SK-N-SH treated with all-trans-retinoic acid at 6 μM for 48 hours (cell line): ENCODE results near the gene LTBP1.

Experiments used
- POU6F1 ChIP-seq: fragments of 250-450 bp; sonication (Bioruptor Pico); IDR thresholded peaks from 2 replicates; pipeline ENCODE4 v1.8.0; 2021; ENCODE audit warnings: low read depth, mild to moderate bottlenecking, moderate library complexity, borderline replicate concordance
- ZFP3 ChIP-seq: fragments of 250-450 bp; sonication (Bioruptor Pico); IDR thresholded peaks from 2 replicates; pipeline ENCODE4 v1.5.0; 2020; ENCODE audit warnings: mild to moderate bottlenecking, moderate library complexity
- ZNF8 ChIP-seq: fragments of 450-650 bp; formaldehyde crosslinking; IDR thresholded peaks from 2 replicates; pipeline ENCODE4 v1.5.0; 2020; ENCODE audit warnings: mild to moderate bottlenecking, moderate library complexity

DNA sequence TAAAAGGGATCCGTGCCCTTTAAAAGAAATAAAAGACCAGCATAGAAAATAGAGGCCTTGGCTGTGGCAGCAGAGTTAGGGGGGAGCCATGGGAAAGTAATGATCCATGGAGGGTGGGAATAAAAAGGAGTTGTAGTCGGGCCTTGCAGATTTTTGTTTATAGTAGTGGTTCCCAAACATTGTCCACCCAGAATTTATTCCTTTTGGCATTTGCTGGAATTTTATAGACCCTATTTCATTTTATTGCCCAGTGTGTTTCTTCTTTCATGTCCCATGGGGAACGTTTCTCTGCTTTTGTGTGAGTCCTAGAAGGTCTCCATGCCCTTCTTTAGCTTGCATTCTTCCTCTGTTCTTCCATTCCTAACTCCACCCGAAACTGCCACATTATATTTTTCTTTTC is 222.2 kb downstream of the LTBP1 start:
- TF ChIP-seq POU6F1 (CRISPR knock-in tag) (no peak), ZFP3 (CRISPR knock-in tag) (no peak), ZNF8 (CRISPR knock-in tag) (no peak)
